Glomerular visceral epithelial cell (primary cell): ENCODE measurements around the gene PCDHGA2.
A peak's percentile ranks its signal among the peaks of the same experiment; 100 is the strongest.
"Not testable (repeated sequence)": the region's sequence is repeated elsewhere in the genome, so short reads cannot be mapped to it uniquely, and the experiment has no call there.

Experiments used
- DNase-seq: peaks from one replicate; pipeline ENCODE4 v3.0.0-alpha.2; 2016; ENCODE audit errors: extremely low spot score

Gene PCDHGA2

DNA sequence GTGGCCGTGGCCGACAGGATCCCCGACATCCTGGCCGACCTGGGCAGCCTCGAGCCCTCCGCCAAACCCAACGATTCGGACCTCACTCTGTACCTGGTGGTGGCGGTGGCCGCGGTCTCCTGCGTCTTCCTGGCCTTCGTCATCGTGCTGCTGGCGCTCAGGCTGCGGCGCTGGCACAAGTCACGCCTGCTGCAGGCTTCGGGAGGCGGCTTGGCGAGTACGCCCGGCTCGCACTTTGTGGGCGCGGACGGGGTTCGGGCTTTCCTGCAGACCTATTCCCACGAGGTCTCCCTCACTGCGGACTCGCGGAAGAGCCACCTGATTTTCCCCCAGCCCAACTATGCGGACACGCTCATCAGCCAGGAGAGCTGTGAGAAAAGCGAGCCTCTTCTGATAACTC, 7.5 kb downstream of the PCDHGA2 start:
- not testable (repeated sequence) for DNase-seq

DNA sequence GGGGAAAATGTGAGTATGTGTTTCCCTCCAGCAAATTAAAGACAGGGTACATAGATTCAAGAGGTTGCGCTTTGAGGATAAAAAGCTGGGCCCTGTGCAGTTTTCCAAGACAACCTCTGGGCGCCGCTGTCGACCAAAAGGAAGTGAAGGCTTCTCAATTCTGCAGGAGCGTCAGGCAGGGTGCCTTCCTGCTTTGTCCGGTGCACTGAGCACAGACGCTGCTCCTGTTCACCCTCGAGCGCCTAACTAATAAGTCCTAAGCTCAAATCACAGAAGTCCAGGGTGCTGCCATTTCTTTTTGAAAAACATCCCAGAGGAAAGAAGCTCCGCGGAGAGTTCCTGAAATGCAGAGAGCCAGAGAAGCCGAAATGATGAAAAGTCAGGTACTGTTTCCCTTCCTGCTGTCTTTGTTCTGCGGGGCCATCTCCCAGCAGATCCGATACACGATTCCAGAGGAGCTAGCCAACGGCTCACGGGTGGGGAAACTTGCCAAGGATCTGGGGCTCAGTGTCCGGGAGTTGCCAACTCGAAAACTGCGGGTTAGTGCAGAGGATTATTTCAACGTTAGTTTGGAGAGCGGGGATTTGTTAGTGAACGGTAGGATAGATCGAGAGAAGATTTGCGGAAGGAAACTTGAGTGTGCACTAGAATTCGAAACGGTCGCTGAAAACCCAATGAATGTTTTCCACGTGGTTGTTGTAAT, 11.5 kb downstream of the PCDHGA2 start, which contains the start of gene PCDHGB1:
Gene PCDHGB1 (plus strand): TSS at position 183 of the 703 bp plus-strand sequence. CDS start 162 bp downstream, at position 345.
- peak; percentile 59 for DNase-seq

DNA sequence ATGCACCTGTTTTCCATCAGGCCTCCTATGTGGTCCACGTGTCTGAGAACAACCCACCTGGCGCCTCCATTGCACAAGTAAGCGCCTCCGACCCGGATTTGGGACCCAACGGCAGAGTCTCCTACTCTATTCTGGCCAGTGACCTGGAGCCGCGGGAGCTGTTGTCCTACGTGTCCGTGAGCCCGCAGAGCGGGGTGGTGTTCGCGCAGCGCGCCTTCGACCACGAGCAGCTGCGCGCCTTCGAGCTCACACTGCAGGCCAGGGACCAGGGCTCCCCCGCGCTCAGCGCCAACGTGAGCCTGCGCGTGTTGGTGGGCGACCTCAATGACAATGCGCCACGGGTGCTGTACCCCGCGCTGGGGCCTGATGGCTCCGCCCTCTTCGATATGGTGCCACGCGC, 13.0 kb downstream of the PCDHGA2 start:
- DNase-seq = no peak

DNA sequence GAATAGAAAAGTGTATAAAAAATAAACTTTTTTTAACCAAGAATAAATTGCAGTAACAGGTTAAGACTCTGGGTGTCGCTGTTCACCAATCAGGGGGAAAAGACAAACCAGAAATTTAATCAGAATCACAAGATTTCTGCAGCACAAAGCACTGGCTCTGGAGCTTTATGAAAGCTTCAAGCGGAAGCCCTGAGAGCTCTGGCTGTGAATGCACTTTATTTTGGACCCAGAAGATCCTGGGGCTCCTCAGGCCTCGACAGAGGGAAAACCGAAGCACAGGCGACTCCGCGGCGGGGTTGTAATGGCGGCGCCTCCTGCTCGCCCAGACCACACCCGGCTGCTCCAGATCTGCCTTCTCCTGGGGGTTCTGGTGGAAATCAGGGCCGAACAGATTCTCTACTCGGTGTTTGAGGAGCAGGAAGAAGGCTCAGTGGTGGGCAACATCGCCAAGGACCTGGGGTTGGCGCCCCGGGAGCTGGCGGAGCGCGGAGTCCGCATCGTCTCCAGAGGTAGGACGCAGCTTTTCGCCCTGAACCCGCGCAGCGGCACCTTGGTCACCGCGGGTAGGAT, 16.4 kb downstream of the PCDHGA2 start, which contains the start of gene PCDHGA4:
Gene PCDHGA4 (plus strand): TSS at position 122 of the 570 bp plus-strand sequence. CDS start 87 bp downstream, at position 209.
- no peak for DNase-seq

DNA sequence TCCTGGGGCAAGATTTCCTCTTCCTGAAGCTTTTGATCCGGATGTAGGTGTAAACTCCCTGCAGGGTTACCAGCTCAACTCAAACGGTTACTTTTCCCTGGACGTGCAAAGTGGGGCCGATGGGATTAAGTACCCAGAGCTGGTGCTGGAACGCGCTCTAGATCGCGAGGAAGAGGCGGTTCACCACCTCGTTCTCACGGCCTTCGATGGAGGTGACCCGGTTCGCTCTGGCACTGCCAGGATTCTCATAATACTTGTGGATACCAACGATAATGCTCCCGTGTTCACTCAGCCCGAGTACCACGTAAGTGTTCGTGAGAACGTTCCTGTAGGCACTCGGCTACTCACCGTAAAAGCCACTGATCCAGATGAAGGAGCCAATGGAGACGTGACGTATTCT, 17.1 kb downstream of the PCDHGA2 start:
- DNase-seq = no peak

DNA sequence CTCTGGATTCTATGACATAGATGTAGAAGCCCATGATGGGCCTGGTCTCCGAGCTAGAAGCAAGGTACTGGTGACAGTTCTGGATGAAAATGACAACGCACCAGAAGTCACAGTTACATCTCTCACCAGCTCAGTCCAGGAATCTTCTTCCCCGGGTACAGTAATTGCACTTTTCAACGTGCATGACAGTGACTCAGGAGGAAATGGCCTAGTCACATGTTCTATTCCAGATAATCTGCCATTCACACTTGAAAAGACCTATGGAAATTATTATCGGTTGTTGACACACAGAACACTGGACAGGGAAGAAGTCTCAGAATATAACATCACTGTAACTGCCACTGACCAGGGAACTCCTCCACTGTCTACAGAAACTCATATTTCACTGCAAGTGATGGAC, 17.6 kb downstream of the PCDHGA2 start:
- DNase-seq = no peak

DNA sequence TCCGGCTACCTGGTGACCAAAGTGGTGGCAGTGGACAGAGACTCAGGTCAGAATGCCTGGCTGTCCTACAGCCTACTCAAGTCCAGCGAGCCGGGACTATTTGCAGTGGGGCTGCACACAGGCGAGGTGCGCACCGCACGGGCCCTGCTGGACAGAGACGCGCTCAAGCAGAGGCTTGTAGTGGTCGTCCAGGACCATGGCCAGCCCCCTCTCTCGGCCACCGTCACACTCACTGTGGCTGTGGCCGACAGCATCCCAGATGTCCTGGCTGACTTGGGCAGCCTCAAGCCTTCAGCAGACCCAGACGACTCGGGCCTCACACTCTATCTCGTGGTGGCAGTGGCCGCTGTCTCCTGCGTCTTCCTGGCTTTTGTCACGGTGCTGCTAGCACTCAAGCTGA, 18.4 kb downstream of the PCDHGA2 start:
- no peak for DNase-seq

DNA sequence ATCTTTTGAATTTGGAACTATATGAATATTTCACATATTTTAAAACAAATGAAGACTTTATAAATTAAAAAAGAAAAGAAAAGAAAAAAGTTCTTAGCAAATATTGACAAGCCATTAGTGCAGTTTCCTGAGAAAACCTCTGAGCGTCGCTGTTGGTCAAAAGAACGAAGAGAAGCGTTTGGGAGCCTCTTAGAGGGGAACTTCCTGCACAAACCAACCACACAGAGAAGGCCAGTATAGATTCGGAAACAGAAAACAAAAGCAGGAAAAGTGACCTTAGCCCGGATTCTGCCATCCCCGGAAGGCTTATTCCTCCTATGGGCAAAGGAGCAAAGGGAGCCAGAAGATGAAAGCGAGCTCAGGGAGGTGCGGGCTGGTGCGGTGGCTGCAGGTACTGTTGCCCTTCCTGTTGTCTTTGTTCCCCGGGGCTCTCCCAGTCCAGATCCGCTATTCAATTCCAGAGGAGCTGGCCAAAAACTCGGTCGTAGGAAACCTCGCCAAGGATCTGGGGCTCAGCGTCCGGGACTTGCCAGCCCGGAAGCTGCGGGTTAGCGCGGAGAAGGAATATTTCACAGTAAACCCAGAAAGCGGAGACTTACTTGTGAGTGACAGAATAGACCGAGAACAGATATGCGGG, 21.3 kb downstream of the PCDHGA2 start, which contains the start of gene PCDHGB2:
Gene PCDHGB2 (plus strand): TSS at position 205 of the 637 bp plus-strand sequence. CDS start 142 bp downstream, at position 347.
- no peak for DNase-seq

DNA sequence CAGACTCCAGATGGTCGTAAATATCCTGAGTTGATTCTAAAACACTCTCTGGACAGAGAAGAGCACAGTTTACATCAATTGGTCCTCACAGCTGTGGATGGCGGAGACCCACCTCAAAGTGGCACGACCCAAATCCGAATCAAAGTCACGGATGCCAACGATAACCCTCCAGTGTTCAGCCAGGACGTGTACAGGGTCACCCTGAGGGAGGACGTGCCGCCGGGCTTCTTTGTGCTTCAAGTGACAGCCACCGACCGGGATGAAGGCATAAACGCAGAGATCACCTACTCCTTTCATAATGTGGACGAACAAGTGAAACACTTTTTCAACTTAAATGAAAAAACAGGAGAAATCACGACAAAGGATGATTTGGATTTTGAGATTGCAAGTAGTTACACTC, 22.1 kb downstream of the PCDHGA2 start:
- DNase-seq = no peak

DNA sequence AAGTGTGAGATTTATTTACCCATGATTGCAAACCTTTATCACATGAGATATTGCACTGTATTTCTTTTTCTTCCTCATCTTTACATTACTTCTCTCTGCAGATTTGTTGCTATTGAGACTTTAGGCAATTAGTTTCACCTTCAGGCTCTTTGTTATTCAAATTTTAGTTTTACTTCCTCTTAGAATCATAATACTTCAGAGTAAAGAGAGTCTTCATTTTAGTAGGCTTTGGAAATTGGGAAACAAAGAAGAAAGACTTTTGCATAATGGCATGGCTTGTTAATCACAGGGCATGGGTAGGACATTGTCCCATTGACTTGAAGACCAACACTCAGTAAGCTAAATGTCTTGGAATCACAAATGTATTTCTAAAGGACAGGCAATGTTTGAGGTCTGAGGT, 24.2 kb downstream of the PCDHGA2 start:
- DNase-seq = no peak

DNA sequence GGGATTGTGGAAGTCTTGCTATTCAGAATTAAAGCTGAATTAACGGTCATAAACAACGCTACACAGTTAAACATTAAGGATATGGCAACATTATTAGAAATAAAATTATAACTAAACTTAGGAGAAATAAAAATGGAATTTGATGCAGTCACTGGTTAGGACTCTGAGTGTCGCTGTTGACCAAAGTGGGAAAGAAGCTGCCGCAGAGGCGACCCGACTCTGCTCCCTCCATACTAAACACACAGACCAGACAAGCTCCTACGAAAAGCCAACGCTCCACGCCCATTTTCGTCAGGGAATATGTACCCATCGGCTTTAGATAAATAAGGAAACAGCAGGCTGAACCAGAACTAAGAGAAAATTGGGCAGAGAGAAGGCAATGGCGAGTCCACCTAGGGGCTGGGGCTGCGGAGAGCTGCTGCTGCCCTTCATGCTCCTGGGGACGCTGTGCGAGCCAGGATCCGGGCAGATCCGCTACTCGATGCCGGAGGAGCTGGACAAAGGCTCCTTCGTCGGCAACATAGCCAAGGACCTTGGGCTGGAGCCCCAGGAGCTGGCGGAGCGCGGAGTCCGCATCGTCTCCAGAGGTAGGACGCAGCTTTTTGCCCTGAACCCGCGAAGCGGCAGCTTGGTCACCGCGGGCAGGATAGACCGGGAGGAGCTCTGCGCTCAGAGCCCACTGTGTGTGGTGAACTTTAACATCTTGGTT, 25.5 kb downstream of the PCDHGA2 start, which contains the start of gene PCDHGA5:
Gene PCDHGA5 (plus strand): TSS at position 211 of the 709 bp plus-strand sequence. CDS start 169 bp downstream, at position 380.
- DNase-seq = no peak

DNA sequence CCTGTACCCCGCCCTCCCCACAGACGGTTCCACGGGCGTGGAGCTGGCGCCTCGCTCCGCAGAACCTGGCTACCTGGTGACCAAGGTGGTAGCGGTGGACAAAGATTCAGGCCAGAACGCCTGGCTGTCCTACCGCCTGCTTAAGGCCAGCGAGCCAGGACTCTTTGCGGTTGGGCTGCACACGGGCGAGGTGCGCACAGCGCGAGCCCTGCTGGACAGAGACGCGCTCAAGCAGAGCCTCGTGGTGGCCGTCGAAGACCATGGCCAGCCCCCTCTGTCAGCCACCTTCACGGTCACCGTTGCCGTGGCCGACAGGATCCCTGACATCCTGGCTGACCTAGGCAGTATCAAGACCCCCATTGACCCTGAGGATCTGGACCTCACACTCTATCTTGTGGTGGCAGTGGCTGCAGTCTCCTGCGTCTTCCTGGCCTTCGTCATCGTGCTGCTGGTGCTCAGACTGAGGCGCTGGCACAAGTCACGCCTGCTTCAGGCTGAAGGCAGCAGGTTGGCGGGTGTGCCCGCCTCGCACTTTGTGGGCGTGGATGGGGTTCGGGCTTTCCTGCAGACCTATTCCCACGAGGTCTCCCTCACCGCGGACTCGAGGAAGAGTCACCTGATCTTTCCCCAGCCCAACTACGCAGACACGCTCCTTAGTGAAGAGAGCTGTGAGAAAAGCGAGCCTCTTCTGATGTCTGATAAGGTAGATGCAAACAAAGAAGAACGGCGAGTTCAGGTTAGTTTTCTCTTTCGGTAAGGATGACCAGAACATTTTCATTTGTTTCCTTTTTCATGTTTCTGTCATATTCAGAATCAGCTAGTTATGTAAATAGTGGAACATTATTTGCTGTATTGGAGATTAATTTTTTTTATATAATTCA, 27.7 kb downstream of the PCDHGA2 start:
- no peak for DNase-seq

DNA sequence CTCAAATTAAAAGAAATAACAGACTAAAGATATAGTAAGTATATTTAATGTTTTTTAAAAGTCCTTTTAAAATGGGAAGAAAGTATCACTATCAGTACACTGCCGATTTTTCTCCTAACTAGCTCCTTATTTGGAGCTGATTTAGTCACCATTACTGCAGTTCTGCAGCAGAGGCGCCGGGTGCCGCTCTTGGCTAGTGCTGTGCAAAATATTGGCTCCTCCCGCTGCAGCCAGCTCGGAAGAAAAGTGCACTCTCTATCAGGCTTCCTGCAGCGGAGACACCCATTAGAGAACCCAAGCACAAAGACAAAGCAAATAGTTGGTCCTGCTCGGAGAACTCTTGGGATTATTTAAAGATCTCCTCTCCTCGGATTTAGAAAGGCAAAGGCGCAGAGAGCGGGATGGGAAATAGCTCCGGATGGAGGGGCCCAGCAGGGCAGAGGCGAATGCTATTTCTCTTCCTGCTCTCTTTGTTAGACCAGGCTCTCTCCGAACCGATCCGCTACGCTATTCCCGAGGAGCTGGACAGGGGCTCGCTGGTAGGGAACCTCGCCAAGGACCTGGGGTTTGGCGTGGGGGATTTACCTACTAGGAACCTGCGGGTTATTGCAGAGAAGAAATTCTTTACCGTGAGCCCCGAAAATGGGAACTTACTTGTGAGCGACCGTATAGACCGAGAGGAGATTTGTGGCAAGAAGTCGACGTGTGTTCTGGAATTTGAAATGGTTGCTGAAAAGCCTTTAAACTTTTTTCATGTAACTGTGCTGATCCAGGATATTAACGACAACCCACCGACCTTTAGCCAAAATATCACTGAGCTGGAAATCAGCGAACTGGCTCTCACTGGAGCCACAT, 31.7 kb downstream of the PCDHGA2 start, which contains the start of gene PCDHGB3:
Gene PCDHGB3 (plus strand): TSS at position 249 of the 855 bp plus-strand sequence. CDS start 153 bp downstream, at position 402.
- DNase-seq = no peak

DNA sequence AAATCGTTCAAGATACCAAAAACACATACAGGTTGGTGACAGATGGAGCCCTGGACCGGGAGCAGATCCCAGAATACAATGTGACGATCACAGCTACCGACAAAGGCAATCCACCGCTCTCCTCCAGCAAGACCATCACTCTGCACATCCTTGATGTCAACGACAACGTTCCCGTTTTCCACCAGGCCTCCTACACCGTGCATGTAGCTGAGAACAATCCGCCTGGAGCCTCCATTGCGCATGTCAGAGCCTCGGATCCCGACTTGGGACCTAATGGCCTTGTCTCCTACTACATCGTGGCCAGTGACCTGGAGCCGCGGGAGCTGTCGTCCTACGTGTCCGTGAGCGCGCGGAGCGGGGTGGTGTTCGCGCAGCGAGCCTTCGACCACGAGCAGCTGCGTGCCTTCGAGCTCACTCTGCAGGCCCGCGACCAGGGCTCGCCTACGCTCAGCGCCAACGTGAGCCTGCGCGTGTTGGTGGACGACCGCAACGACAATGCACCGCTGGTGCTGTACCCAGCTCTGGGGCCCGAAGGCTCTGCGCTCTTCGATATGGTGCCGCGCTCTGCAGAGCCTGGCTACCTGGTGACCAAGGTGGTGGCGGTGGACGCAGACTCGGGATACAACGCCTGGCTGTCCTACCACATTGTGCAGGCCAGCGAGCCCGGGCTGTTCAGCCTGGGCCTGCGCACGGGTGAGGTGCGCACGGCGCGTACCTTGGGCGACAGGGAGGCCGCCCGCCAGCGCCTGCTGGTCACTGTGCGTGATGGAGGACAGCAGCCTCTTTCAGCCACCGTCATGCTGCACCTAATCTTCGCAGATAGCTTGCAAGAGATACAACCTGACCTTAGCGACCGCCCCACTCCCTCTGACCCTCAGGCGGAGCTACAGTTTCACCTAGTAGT, 33.3 kb downstream of the PCDHGA2 start:
- no peak for DNase-seq

DNA sequence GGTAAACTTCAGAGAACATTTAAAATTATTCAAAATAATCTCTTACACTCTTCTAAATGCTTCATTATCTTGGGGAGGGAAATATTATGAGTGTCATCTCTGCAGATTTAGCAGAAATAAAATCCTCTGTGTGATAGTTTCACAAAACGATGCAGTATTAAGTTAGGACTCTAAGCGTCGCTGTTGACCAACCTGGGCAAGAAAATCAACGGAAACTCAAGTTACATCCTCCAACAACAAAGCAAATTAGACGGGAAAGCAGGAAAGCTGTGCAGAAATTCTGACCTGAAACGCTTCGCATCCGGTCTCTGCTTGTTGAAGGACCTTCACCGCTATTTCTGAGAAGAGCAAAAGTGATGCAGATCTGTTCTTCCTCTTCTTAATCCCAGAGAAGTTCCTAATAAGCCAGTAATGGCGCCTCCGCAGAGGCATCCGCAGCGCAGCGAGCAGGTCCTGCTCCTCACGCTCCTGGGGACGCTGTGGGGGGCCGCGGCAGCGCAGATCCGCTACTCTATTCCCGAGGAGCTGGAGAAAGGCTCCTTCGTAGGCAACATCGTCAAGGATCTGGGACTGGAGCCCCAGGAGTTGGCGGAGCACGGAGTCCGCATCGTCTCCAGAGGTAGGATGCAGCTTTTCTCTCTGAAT, 35.2 kb downstream of the PCDHGA2 start, which contains the start of gene PCDHGA6:
Gene PCDHGA6 (plus strand): TSS at position 219 of the 645 bp plus-strand sequence. CDS start 193 bp downstream, at position 412.
- DNase-seq = no peak

DNA sequence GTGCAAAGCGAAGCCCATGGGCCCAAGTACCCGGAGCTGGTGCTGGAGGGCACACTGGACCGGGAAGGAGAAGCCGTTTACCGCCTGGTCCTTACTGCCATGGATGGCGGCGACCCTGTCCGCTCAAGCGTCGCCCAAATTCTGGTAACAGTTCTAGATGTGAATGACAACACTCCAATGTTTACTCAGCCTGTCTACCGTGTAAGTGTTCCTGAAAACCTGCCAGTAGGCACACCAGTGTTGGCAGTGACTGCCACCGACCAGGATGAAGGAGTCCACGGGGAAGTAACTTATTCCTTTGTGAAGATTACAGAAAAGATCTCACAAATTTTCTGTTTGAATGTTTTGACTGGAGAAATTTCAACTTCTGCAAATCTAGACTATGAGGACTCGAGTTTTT, 36.1 kb downstream of the PCDHGA2 start:
- DNase-seq = no peak

DNA sequence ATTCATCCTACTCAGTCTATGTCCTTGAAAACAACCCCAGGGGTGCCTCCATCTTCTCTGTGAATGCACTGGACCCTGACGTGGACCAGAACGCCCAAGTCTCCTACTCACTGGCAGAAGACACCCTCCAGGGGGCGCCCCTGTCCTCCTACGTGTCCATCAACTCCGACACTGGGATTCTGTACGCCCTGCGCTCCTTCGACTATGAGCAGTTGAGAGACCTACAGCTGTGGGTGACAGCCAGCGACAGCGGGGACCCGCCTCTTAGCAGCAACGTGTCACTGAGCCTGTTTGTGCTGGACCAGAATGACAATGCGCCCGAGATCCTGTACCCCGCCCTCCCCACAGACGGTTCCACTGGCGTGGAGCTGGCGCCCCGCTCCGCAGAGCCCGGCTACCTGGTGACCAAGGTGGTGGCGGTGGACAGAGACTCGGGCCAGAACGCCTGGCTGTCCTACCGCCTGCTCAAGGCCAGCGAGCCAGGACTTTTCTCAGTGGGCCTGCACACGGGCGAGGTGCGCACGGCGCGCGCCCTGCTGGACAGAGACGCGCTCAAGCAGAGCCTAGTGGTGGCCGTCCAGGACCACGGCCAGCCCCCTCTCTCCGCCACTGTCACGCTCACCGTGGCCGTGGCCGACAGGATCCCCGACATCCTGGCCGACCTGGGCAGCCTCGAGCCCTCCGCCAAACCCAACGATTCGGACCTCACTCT, 37.0 kb downstream of the PCDHGA2 start:
- DNase-seq = not testable (repeated sequence)
